T-helper 2 cell treated with Interferon-gamma antibody and Interleukin-4, amounts not matched to agents 100 ng/mL and 5 ng/mL, for 36 hours (primary cell): ENCODE data around the gene CPED1. TPM values are rescaled to one million over a fixed set of nuclear protein-coding genes. Genes with fewer than 3 reads are reported as not detected.

ENCODE experiments used
- intact Hi-C: fragments of 100-400 bp; cut with micrococcal nuclease; formaldehyde crosslinking; loops from one replicate; pipeline ENCODE4 v1.15.1; 2023
- total RNA-seq: library from RNA; stranded (reverse); gene quantifications from 2 replicates; pipeline ENCODE4 v1.2.3, GENCODE V29; 2022

Gene CPED1
- not detected in 2 replicates for total RNA-seq

- intact Hi-C loops: loop anchor here (10.0 kb wide), 1 partner anchor 406 kb away; the partner anchor contains the start of gene FAM3C
Observed at GRCh38 chr7:120988591-120989256, at the start of gene CPED1. Gene CPED1 (plus strand): TSS chr7:120988711. CDS start chr7:120989622, 911 bp downstream.

DNA sequence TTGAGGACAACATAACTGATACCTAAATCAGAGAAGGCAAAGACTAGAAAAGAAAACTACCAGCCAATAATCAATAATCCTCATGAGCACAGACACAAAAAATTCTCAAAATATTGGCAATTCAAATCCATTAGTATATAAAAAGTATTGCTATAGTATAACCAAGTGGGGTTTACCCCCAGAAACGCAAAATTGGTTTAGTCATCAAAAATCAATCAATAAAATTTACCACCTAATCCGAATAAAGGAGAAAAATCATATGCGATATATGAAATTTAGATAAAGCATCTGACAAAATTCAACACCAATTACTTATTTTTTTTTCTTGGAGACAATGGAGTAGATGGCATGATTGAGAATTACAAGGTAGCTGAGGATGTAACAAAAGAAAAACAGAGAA is 49.2 kb upstream of the CPED1 start:
- intact Hi-C loops: no loop called here

GRCh38 chr7:120941064-120941463 is 47.4 kb upstream of the CPED1 start:
- intact Hi-C loops: loop anchor here (2.0 kb wide), 1 partner anchor 134 kb away; no protein-coding TSS in a partner anchor

DNA sequence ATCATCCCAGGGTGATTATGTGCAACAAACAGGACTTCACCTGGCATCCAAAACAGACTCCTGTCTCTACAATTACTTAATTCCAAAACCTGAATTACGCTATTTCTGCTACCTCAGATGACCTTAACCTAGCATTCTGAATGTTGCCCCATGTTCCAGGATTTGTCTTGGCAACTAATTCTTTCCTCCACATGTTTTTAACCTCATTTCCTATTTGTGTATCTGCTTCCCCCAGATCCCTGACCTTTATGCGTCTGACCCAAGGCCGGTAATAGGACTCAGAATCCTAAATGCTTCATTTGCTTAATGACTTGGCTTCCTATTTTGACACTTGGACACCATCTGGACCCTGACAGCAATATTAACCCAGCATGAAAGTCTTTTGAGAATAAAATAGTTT is 46.7 kb upstream of the CPED1 start:
- intact Hi-C loops: loop anchor here (2.0 kb wide), 1 partner anchor 135 kb away; no protein-coding TSS in a partner anchor

DNA sequence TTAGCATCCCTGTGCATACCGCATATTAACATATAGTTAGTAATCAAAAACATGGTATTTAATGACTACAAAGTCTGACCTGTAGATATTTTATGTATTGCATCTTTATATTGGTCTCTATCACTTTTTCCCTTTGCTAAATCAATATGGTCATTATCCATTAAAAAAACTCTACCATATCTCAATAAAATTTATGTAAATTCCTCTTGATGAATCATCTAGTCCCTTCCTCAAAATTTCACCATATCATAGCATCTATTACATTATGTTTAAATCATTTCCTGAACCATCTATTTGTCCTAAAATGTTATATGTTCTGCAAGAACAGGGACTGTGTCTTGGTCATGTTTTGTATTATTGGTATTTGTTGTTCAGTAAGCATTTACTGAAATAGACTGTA is 45.6 kb upstream of the CPED1 start:
- intact Hi-C loops: no loop called here

DNA sequence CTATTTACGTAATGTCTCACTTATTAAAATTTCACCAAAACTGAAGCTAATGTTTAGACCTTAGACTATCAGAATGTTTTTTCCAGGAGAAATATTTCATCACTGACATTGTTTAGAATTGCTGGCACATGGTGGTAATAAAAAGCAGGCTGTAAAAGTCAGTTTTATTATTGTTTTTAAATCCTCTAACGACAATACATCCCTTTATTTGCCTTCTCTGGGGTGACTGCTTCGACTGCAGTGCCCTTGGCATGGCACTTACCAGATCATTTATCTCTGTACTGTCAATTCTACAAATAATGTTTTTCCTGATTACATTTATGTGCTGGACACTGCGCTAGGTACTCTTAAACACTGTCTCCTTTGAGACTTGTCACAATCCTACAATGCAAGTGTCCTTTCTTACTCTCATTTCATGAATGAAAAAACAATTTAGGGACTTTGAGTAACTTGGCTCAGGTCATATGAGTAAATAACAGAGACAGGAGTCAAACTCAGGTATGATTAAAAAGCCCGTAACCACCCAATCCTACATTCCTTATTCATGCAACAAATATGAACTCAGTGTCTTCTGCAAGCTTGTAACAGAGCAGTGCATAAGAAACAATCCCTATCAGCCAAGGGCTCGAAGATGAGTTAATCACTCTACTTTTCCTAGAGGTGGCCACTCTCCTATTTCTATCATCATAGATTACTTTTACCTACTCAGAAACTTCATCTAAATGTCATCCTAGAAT is 43.5 kb upstream of the CPED1 start:
- intact Hi-C loops: no loop called here

DNA sequence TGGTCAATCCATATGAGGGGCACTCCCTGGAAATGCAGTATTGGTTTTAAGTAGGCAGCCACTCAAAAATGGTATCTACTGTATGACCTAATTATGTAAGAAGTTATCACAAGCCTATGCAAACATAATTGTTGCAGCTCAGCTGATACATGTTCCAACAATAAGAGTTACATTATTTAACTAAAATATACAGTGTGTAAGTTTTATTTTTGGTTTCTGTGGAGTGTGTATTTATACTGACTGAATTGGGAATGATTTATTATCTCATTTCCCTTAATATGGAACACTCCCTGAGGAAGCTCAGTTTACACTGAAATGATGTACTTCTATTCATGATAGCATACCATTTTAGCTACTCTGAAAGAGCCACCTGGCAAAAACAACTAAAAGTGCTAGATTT is 40.5 kb upstream of the CPED1 start:
- intact Hi-C loops: no loop called here

DNA sequence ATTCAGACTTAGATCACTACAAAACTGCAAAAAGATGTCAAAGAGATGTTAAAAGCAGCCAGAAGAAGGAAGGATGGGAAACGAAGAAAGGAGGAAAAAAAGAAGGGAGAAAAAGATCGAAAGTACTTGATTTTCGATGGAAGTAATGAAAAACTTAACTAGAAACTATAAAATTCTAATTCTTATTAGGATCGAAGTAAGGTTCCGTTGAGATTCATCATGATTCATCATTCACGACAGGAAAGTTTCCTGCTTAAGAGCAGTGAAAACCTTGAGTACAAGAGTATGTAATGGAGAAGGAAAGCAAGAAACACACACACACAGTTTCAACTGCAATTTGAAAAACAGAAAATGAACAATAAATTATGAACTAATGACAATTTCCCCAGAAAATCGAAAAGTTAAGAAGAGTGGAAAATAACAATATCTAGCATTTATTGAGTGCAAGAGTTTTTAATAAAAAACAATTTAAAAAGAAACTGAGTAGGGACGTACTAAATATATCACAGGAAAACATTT is 39.1 kb upstream of the CPED1 start:
- intact Hi-C loops: no loop called here

GRCh38 chr7:120949998-120950538 is 38.4 kb upstream of the CPED1 start:
- intact Hi-C loops: loop anchor here (1.0 to 5.0 kb wide), 3 partner anchors 32 to 582 kb away; partner anchors contain the start of gene FAM3C

DNA sequence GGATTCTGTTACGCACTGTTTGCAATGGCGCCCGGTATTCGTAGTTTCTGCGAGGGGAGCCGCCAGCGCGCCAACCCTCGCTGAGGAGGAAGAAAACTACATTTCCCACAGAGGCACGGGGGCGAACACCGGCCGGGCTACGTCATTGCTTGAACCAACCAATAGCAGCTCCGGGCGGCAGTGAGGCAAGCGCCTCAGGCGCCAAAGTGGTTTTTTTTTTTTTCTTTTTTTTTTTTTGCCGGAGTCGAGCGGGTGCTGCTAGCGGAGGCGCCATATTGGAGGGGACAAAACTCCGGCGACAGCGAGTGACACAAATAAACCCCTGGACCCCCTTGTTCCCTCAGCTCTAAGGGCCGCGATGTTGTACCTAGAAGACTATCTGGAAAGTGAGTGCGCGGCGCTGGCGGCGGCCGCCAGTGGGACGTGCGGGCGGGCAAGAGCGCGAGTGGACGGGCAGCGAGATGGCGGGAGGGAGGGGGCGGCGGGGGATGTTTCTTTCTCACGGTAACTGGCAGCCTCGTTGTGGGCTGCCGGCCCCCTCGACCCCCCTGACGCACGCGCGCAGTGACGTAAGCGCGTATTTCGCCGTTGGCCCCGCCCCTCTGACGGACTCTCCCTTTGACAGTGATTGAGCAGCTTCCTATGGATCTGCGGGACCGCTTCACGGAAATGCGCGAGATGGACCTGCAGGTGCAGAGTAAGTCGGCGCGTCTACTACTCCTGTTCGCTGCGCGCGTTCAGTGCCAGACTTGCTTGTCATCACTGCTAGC is 37.8 kb upstream of the CPED1 start, which contains the start of gene ING3:
TSS of gene ING3 (plus strand) at position 239 of the 770 bp plus-strand sequence. CDS start at position 359, 120 bp downstream.
- intact Hi-C loops: loop anchor here (1.0 to 5.0 kb wide), 5 partner anchors 32 to 582 kb away; partner anchors contain the start of genes FAM3C and TSPAN12

GRCh38 chr7:120951309-120951699 is 37.2 kb upstream of the CPED1 start:
- intact Hi-C loops: loop anchor here (1.0 to 5.0 kb wide), 4 partner anchors 36 to 581 kb away; partner anchors contain the start of genes FAM3C and TSPAN12

- intact Hi-C loops: loop anchor here (1.0 to 5.0 kb wide), 4 partner anchors 35 to 580 kb away; partner anchors contain the start of genes FAM3C and TSPAN12
Observed at GRCh38 chr7:120951826-120952225, 36.7 kb upstream of the CPED1 start.

DNA sequence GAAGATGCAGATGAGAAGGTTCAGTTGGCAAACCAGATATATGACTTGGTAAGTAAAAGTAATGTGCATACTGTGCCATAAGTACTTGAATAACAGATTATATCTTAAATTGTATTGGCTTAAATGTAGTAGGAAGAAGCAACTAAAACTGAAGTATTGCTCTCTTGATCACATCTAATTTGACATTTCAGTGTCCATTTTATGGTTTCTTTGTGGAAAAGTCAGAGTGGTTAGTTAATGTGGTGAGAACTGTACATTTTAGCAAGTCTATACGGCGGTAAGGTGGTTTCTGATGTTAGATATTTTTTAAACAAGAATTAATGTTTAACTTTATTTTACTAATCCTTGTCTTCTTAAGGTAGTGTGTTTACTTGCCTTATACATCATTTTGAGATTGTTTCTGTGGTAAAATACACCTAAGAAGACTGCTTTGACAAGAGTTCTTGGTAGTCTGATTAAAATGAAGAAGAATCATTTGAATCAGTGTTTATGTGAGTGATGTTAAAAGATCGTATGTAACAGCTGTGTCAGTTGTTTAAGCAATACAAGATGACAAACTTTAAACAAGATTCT is 32.8 kb upstream of the CPED1 start:
- intact Hi-C loops: no loop called here

DNA sequence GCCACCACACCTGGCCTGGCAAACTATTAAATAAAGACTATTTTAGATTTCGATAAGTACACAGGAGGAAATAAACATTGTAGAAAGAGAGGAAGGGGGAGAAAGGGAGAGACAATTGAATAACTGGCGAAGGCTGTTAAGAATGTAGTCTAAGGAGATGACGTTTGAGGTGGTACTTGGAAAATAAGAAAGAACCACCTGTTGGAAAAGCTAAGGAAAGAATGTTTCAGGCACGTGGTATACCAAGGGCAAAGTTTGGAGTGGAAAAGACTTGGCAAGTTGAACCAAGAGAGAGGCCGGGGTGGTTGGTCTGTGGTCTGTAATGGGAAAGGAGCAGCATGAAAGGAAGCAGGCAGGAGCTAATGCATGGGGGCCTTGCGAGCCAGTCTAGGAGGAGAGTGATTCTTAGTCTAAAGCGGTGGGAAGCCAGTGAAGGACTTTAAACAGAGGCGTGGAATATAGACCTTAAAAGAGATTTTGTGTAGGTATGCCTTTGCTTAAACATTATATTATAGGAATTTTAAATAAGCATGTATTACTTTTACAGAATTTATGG is 28.5 kb upstream of the CPED1 start:
- intact Hi-C loops: no loop called here

DNA sequence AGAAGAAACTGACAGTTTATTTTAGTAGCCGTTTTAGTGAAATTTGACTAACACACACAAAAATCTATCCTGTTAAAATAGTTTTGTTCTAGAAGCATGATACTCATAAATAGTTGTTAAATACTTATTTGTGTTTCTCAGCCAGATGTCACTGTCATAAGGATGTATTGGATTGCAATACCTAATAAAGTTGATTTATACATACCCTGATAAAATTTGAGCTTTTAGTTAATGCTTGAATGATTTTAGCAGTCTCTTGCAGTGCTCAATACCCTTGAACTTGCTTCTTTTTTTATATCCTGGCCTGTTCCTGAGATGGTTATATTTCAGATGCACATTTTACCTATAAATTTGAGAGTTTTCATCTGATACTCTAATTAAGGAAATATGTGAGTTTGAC is 27.8 kb upstream of the CPED1 start:
- intact Hi-C loops: no loop called here

DNA sequence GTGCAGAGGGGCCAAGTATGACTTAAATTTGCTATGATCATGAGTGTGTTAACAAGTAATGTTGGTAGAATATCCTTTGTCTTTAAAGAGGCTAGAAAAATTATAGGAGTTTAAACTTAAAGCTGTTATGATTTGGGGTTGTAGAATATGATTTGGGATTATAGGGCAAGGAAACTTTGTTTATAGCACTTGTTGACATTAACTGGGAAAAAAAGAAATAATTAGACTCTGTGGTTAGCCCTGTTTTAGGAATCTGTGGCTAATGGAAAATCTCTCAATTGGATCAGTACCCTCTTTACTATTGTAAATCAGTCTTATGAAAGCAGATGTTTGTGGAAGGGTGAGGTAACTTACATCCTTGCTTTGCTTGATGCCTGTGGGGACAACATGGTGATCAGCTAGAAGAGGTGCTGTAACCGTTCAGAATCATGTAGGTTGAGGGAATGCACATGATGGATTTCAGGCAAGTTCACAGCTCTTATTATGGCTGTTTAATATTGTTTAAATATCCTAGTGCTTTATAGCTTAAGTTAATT is 26.8 kb upstream of the CPED1 start:
- intact Hi-C loops: no loop called here

- intact Hi-C loops: no loop called here
Observed at GRCh38 chr7:120964088-120964487, 24.4 kb upstream of the CPED1 start.

DNA sequence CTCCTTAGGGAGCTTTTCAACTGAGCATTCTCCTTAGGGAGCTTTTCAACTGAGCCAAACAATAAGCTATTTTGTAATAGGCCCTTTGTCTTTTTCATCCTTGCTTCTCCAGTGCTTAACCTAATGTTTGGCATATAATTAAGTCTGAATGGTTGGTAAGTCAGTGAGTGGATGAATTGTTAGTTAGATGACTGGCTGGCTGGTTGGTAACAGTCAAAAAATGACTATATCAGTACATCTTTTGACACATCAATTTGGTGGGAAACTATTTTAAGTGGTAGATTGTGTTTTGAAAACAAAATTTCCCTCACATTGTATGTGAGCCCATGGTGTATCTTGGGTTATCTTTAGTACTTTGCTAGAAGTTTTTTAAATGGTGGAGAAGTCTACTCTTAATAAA is 21.6 kb upstream of the CPED1 start:
- intact Hi-C loops: loop anchor here (2.0 kb wide), 1 partner anchor 14 kb away; no protein-coding TSS in a partner anchor

- intact Hi-C loops: no loop called here
Observed at GRCh38 chr7:120973849-120974248, 14.7 kb upstream of the CPED1 start.
